HG02870 (cell line): ENCODE results near the gene RHOB.
"Not testable (repeated sequence)": the region's sequence is repeated elsewhere in the genome, so short reads cannot be mapped to it uniquely, and the experiment has no call there.

Experiments used
- ATAC-seq: cut with Tn5 transposase; IDR thresholded peaks from one replicate; pipeline ENCODE4 v1.9.1; 2021; ENCODE audit warnings: mild to moderate bottlenecking, moderate library complexity; ENCODE audit not compliant: unreplicated experiment

The RHOB gene

DNA sequence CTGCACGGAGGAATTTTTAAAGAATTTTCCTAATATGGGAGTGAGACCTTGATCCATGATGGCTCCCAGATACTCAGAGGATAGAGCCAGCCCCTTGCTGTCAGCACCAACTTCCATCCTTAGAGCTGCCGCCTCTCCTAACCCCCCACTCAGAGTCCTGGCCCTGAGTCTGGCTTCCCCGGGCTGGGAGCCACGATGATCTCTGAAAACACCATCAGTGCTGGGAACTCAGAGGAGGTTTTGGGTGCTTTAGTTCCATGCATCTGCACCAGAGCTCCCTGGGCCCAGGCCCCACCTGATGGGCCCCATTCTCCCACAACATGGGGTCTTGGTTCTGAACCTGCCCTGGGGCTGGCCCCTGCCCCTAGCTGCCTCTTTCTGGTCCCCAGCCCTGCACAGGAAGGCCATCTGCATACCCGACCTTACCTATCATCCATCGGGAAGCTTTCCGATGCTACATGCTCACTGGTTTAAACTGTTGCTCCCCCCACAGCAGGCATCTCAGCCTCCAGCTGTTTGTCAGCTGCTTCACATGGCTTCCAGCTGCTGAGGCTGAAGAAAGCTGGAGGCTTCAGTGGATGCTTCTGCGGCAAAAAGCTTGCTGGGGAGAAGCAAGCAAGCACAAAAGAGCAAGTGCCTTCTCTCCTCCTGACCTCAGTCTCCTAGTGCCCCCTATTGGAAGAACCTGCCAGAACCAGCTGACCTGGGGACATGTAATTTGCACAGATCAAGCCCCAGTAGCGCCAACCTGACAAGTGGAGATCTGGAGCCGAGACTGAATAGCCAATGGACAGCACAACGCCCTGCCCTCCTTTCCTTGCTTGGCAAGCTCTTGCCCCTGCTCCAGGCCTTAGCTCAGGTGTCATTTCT, 24.2 kb upstream of the RHOB start:
- no peak for ATAC-seq

- ATAC-seq: no peak
These were observed 23.5 kb upstream of the RHOB start for GRCh38 chr2:20423359-20423758.

DNA sequence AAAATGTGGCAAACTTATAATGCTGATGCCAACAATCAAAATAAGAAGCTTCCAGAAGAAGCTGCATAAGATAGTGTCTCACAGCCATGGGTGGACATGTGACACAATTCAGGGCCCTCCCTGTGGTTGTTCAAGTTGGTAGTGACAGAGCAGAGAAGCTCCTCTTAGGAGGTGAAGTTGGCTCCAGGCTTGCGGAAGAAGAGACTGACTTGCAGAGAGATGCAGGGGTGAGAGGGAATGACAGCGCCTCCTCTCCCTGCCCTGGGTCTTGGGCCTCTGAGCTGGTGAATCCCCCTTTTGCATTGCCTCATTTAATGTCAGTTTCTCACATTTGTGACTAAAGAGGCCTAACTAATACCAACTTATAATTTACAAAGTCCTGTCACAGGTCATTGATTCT, 23.0 kb upstream of the RHOB start:
- ATAC-seq: no peak

- ATAC-seq: peak; percentile 36
These were observed 22.3 kb upstream of the RHOB start for GRCh38 chr2:20424300-20425290.

DNA sequence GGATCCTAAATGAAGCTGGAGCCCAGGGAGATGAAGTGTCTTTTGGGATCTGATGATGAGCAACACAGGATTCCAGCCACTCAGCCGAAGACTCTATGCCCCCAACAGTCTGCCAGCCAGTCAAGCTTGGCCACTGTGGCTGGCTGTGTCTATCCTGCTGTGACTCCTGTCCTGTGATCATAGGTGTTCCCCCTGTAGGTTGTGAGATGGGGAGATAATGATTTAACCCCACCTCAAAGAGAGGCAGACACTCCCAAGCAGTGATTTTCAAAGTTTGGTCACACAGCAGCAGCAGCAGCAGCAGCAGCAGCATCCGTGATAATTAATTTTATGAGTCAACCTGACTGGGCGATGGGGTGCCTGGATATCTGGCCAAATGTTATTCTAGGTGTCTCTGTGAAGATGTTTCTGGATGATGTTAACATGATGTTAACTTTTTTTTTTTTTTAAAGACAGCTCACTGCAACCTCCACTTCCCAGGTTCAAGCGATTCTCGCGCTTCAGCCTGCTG, 21.4 kb upstream of the RHOB start:
- no peak for ATAC-seq

DNA sequence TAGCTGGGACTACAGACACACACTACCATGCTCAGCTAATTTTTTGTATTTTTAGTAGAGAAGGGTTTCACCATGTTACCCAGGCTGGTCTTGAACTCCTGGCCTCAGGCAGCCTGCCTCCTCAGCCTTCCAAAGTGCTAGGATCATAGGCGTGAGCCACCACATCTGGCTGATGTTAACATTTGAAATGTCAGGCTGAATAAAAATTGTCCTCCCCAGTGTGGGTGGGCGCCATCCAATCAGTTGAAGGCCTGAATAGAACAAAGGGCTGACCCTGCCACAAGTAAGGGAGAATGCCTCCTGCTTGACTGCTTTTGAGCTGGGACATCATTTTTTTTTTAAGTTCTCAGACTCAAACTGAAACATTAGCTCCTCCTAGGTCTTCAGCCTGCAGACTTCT, 21.0 kb upstream of the RHOB start:
- ATAC-seq: no peak

GRCh38 chr2:20427931-20428526, 18.8 kb upstream of the RHOB start:
- no peak for ATAC-seq

DNA sequence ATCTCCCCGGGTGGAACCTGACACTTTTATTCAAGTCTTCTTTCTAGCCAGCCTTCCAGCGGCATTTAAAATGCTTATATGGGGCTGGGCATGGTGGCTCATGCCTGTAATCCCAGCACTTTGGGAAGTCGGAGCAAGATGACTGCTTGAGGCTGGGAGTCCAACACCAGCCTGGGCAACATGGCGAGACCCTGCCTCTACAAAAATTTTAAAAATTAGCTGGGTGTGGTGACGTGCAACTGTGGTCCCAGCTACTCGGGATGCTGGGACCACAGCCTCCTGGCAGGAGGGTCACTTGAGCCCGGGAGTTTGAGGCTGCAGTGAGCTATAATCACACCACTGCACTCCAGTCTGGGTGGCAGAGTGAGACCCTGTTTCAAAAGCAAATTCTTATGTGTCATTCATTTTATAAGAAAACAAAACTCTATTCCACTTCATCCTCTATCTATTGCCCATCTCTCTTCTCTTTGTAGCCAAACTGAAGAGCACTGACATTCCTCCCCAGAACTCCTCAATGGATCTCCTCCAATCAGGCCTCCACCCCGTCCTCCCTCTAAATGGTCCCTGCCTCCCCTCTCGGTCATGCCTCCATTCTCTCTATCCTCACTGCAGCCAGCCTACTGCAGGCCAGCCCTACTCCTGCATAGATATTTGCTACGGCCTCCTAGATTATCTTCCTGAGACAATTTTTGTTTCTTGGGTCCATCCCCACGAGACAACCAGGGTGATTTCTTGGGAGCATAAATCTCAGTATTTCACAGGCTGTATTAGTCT, 18.0 kb upstream of the RHOB start:
- ATAC-seq: no peak

DNA sequence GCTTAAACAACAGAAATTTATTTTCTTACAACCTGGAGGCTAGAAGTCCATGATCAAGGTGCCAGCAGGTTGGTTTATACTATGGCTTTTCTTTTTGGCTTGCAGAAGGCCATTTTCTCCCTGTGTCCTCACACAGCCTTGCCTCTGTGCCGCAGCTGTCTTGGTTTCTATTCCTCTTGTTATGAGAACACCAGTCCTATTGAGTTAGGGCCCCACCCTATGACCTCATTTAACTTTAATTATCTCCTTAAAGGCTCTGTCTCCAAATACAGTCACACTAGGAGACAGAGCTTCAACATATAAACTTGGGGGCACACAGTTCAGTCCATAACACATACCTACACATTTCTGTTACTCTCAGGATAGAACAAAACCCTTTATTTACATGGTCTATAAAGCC, 17.3 kb upstream of the RHOB start:
- peak; percentile 70 for ATAC-seq

DNA sequence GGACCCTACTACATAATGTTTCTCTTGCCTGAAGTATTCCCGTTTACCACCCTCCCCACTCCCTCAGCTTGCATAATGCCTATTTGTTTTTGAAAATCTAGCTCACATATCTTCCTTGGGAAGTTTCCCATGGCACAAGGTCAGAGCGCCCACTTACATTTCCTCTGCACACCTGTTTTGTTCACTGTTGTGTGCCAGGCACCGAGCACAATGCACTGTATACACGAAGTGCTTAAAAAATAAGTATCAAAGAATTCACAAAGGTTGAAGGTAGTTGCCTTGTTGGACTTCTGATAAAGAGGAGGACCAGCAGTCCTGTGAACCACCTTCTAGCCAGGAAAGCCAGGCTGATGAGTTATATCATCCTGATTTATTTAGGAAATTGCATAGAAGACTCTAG, 16.8 kb upstream of the RHOB start:
- no peak for ATAC-seq

DNA sequence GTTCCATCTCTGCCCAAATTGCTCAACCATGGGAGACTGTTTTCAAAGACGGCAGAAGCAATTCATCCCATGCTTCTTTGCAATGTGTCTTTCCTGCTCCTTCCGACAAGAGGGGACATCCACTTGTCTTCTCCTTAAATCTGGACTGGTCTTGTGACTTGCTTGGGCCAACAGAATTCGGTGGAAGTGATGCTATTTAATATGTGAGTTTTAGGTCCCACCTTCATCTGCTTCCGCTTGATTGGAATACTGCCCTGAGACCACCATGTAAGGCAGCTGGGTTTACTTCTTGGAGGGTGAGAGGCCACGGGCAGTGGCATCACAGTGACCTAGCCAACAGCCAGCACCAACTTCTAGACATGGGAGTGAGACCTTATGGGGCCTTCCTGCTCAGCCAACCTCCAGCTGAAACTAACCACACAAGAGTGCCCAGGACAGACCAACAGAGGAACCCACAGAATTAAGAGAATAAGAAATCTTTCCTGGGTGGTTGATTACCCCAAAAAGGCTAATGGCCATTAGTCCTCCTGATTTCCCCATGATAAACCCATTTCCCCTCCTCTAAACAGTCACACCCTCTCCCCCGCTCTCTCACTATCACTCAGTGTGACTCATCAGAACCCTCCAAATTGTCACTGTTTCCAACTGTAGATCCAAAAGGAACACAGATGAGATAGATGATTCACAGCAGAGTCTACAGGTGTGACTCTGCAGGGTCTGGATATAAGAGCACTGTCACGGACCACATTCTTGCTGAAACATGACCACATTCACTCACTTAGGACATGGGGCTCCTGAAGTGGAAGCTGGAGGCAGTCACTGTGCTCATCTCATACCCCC, 16.2 kb upstream of the RHOB start:
- ATAC-seq: peak; percentile 59

DNA sequence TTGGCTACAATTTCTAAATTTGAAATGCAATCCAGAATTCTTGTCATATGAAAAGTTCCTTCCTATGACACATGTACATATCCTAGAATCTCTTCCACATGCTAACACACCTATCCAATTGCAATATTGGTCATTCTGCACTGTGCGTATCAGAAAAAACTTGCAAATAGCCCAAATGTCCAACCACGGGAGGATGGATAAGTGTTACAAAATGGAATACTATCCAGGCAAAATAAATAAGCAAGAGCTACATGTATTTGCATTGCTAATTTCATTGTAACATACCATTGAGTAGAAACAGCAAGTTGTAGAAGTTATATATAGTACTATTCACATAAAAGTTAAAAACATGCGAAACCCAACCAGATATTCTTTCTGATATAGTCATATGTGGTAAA, 15.6 kb upstream of the RHOB start:
- no peak for ATAC-seq

GRCh38 chr2:20431772-20432171, 15.1 kb upstream of the RHOB start:
- ATAC-seq: no peak

DNA sequence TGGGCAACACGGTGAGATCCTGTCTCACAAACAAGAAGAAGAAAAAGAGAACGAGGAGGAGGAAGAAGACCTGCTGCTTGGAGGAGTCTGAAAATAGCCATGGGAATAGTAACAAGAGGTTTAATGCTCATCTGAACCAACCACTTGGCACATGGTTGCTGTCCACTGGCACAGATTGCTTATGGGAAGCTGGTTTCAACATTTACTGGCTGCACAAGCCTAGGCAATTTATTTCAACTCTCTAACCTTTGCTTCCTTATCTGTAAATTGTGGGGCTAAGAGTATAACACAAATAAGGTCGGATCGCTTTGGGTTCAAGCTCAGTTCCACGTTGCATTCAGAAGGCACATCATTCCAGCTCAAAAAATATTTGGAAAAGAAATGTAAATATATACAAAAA, 14.2 kb upstream of the RHOB start:
- no peak for ATAC-seq

DNA sequence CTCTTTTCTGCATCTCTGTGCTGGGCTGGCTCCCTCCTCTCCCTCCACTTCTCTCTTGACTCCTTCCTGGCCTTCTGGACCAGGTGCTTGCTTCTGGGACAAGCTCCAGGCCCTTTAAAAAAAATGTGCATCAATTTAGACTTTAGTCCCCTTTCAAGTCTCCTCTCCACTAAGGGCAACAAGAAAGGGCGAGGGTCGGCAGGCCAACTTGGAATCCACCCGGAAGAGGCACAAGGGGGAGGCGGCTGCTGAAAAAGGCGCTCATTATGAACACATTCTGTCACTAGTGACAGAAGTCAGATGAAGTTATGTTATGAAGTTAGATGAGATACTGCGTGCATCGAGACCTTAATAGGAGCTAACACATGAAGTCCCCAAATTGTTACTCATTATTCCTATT, 13.6 kb upstream of the RHOB start:
- no peak for ATAC-seq

GRCh38 chr2:20433946-20434553, 12.8 kb upstream of the RHOB start:
- no peak for ATAC-seq

GRCh38 chr2:20434588-20435294, 12.1 kb upstream of the RHOB start:
- ATAC-seq: no peak

DNA sequence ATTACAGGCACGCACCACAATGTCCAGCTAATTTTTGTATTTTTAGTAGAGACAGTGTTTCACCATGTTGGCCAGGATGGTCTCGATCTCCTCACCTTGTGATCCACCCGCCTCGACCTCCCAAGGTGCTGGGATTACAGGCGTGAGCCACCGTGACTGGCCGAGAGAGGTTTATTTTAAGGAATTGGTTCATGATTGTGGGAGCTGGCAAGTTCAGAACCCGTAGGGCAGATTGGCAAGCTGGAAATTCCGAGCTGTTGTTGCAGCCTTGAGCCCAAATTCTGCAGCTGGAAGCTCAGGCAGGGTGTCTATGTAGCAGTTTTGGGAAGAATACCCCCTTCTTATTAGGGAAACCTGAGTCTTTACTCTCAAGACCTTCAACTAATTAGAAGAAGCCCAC, 11.4 kb upstream of the RHOB start:
- ATAC-seq: not testable (repeated sequence)
